Measurements from ENCODE around the gene APP. TPM values are rescaled to one million over a fixed set of nuclear protein-coding genes. Genes with fewer than 3 reads are reported as not detected.
"Not testable (repeated sequence)": the region's sequence is repeated elsewhere in the genome, so short reads cannot be mapped to it uniquely, and the experiment has no call there.

Gene APP
- total and polyA plus RNA-seq, 4 experiments from 2014 or later, result 4.9 to 57.9 (median 34.2) TPM

DNA sequence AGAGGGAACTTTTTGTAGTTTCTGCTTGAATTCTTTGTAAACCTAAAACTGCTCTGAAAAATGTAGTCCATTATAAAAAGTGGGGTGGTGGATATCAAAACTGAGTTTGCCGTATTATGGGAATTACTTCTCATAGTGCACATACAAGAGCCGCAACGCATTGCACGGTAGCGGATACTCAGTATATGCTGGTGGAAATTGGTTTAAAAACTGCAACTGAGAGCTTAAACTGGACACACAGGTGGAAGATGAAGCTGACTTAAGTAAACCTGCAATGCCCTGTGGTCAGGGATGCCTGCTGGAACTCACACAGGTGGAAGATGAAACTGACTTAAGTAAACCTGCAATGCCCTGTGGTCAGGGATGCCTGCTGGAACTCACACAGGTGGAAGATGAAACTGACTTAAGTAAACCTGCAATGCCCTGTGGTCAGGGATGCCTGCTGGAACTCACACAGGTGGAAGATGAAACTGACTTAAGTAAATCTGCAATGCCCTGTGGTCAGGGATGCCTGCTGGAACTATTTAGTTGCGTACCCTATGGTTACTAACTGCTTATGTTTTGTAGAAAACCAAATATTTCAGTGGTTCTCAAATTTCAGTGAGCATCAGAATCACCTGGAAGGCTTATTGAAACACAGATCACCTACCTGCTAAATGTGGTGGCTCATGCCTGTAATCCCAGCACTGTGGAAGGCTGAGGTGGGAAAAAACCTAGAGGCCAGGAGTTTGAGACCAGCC is 147.8 kb downstream of the APP start:
- H3K9me3 ChIP-seq (ENCODE audit: control insufficient read depth in 1 of 2, low read length in 2 of 2); DNase-seq; H3K27me3 Mint-ChIP-seq; H3K4me1 Mint-ChIP-seq; intact Hi-C loops (cut with micrococcal nuclease); H3K4me3 Mint-ChIP-seq; H3K27ac ChIP-seq (ENCODE audit: low read depth, low read length); H3K9me3 Mint-ChIP-seq; H3K4me1 ChIP-seq (ENCODE audit: insufficient read depth, low read length); H3K27ac Mint-ChIP-seq; POLR2A ChIA-PET (ENCODE audit: partially characterized antibody); H3K27me3 ChIP-seq (ENCODE audit: insufficient read depth, low read length); H3K4me3 ChIP-seq (ENCODE audit: low read length in 2 of 2); CTCF ChIA-PET (ENCODE audit: partially characterized antibody); H3K36me3 ChIP-seq (ENCODE audit: insufficient read depth, low read length): not testable (repeated sequence)
- H3K36me3 Mint-ChIP-seq, result peaks cover 15 to 16% of the 10 kb centered on the region in 2 donors

DNA sequence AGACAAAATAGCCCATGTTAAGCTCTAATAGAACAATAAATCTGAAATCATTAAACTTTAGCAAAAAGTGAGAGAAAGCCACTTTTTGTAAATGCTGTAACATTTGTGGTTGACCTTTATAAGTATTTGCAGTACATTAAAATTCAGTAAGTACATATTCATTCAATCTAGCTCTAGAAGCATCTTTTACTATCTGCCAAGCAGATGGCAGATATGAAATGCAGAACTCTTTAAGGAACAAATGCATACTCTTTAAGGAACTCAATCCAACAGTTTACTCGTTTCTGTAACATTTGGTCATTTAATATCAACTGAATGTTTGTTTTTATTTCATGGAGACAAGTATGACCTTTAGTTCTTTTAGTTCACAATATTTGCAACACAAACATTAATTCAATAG is 150.1 kb downstream of the APP start:
- H3K9me3 Mint-ChIP-seq, result no peaks in the 10 kb centered on the region
- H3K36me3 Mint-ChIP-seq, result peaks cover 15 to 16% of the 10 kb centered on the region in 2 donors
- no peak overlapping the region for H3K27ac ChIP-seq (ENCODE audit: low read depth, low read length)
- no peak overlapping the region for H3K4me3 ChIP-seq (ENCODE audit: low read length in 2 of 2)
- H3K4me1 ChIP-seq (ENCODE audit: insufficient read depth, low read length), result no peaks in the 10 kb centered on the region
- H3K4me1 Mint-ChIP-seq, result peaks cover 0 to 4% (median 0%) of the 10 kb centered on the region in 4 donors
- intact Hi-C loops (cut with micrococcal nuclease), result no loop called here
- ChIA-PET POLR2A (ENCODE audit: partially characterized antibody) (no interaction called here), CTCF (ENCODE audit: partially characterized antibody) (no interaction called here)
- no peak for DNase-seq
- no peaks in the 10 kb centered on the region for H3K27me3 Mint-ChIP-seq
- no peaks in the 10 kb centered on the region for H3K36me3 ChIP-seq (ENCODE audit: insufficient read depth, low read length)
- H3K27me3 ChIP-seq (ENCODE audit: insufficient read depth, low read length), result no peaks in the 10 kb centered on the region
- no peak overlapping the region for H3K27ac Mint-ChIP-seq
- H3K4me3 Mint-ChIP-seq, result no peak overlapping the region
- no peaks in the 10 kb centered on the region for H3K9me3 ChIP-seq (ENCODE audit: control insufficient read depth in 1 of 2, low read length in 2 of 2)

GRCh38 chr21:26020081-26020480 is 150.5 kb downstream of the APP start:
- CTCF ChIA-PET (ENCODE audit: partially characterized antibody), result no interaction called here
- no peak overlapping the region for H3K4me3 ChIP-seq (ENCODE audit: low read length in 2 of 2)
- no peaks in the 10 kb centered on the region for H3K36me3 ChIP-seq (ENCODE audit: insufficient read depth, low read length)
- Mint-ChIP-seq H3K4me3 (no peak overlapping the region), H3K27me3 (no peaks in the 10 kb centered on the region), H3K9me3 (no peaks in the 10 kb centered on the region), H3K27ac (no peak overlapping the region), H3K36me3 (peaks cover 15 to 16% of the 10 kb centered on the region in 2 donors), H3K4me1 (peaks cover 0 to 4% (median 0%) of the 10 kb centered on the region in 4 donors)
- intact Hi-C loops (cut with micrococcal nuclease), result no loop called here
- no peaks in the 10 kb centered on the region for H3K4me1 ChIP-seq (ENCODE audit: insufficient read depth, low read length)
- H3K9me3 ChIP-seq (ENCODE audit: control insufficient read depth in 1 of 2, low read length in 2 of 2), result no peaks in the 10 kb centered on the region
- POLR2A ChIA-PET (ENCODE audit: partially characterized antibody), result no interaction called here
- no peak overlapping the region for H3K27ac ChIP-seq (ENCODE audit: low read depth, low read length)
- no peak for DNase-seq
- H3K27me3 ChIP-seq (ENCODE audit: insufficient read depth, low read length), result no peaks in the 10 kb centered on the region

DNA sequence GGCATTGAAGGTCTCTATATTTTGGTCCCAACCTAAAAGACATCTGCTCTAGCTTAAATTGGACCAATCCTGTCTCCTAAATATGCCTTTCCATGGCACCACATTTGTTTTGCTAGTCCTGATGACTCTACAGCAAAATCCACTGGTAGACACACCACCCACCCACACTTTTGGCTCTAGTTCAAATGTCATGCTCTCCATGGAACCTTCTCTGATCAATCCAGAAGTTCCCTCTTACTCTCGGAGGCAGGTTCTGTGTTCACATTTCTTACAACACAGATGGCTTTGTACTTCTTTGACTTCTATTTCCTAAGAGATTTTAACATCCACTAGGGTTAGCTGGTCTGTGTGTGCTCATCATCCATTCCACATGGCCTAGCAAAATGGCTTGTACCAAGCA is 151.3 kb downstream of the APP start:
- intact Hi-C loops (cut with micrococcal nuclease), result no loop called here
- Histone ChIP-seq H3K27ac (ENCODE audit: low read depth, low read length) (no peak overlapping the region), H3K4me1 (ENCODE audit: insufficient read depth, low read length) (no peaks in the 10 kb centered on the region), H3K9me3 (ENCODE audit: control insufficient read depth in 1 of 2, low read length in 2 of 2) (no peaks in the 10 kb centered on the region), H3K4me3 (ENCODE audit: low read length in 2 of 2) (no peak overlapping the region), H3K27me3 (ENCODE audit: insufficient read depth, low read length) (no peaks in the 10 kb centered on the region), H3K36me3 (ENCODE audit: insufficient read depth, low read length) (no peaks in the 10 kb centered on the region)
- H3K4me3 Mint-ChIP-seq, result no peak overlapping the region
- DNase-seq, result no peak
- no peaks in the 10 kb centered on the region for H3K27me3 Mint-ChIP-seq
- no peaks in the 10 kb centered on the region for H3K9me3 Mint-ChIP-seq
- peaks cover 0 to 4% (median 0%) of the 10 kb centered on the region in 4 donors for H3K4me1 Mint-ChIP-seq
- peaks cover 14 to 18% of the 10 kb centered on the region in 2 donors for H3K36me3 Mint-ChIP-seq
- POLR2A ChIA-PET (ENCODE audit: partially characterized antibody), result no interaction called here
- H3K27ac Mint-ChIP-seq, result no peak overlapping the region
- CTCF ChIA-PET (ENCODE audit: partially characterized antibody), result no interaction called here

DNA sequence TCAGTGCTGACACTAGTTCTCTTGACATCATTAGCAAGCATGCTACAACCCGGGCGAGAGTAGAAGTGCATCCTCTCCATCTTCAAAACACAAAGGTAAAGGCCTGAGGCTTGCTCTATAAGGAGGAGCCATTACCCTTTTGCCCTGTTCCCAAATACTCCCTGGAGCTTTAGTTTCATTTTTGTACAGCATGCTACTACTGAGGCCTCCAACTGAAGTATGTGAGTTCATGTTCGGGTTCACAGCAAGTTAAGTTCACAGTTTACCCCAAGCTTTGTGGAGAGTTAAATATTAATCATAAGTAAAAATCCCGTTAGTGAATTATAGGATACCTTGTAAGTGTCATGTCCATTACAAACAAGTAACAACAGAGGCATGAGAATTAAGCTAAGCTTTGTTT is 156.6 kb downstream of the APP start:
- Histone ChIP-seq H3K9me3 (ENCODE audit: control insufficient read depth in 1 of 2, low read length in 2 of 2) (no peaks in the 10 kb centered on the region), H3K4me3 (ENCODE audit: low read length in 2 of 2) (no peak overlapping the region), H3K36me3 (ENCODE audit: insufficient read depth, low read length) (no peaks in the 10 kb centered on the region), H3K27ac (ENCODE audit: low read depth, low read length) (no peak overlapping the region), H3K4me1 (ENCODE audit: insufficient read depth, low read length) (no peaks in the 10 kb centered on the region), H3K27me3 (ENCODE audit: insufficient read depth, low read length) (no peaks in the 10 kb centered on the region)
- ChIA-PET CTCF (ENCODE audit: partially characterized antibody) (no interaction called here), POLR2A (ENCODE audit: partially characterized antibody) (no interaction called here)
- no peaks in the 10 kb centered on the region for H3K27me3 Mint-ChIP-seq
- DNase-seq, result no peak
- H3K9me3 Mint-ChIP-seq, result no peaks in the 10 kb centered on the region
- intact Hi-C loops (cut with micrococcal nuclease), result no loop called here
- no peak overlapping the region for H3K4me3 Mint-ChIP-seq
- no peak overlapping the region for H3K27ac Mint-ChIP-seq
- peaks cover 2 to 4% of the 10 kb centered on the region in 2 donors for H3K36me3 Mint-ChIP-seq
- H3K4me1 Mint-ChIP-seq, result peaks cover 0 to 1% (median 0%) of the 10 kb centered on the region in 4 donors

DNA sequence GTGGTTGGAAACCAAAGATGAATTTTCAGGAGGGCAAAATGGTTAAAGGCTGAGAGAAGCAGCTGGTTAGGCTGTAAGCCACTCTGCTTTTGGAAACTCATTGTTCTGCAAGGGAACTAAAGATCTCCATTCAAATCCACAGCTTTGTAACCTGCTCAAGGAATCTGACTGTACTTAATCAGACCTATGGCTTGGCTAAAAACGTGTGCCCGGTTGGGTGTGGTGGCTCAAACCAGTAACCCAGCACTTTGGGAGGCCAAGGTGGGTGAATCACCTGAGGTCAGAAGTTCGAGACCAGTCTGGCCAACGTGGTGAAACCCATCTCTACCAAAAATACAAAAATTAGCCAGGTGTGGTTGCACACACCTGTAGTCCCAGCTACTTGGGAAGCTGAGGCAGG is 158.1 kb downstream of the APP start:
- CTCF ChIA-PET (ENCODE audit: partially characterized antibody); H3K36me3 Mint-ChIP-seq; DNase-seq; H3K4me1 Mint-ChIP-seq; H3K4me3 Mint-ChIP-seq; POLR2A ChIA-PET (ENCODE audit: partially characterized antibody); H3K27ac ChIP-seq (ENCODE audit: low read depth, low read length); H3K27me3 Mint-ChIP-seq; H3K27me3 ChIP-seq (ENCODE audit: insufficient read depth, low read length); H3K9me3 Mint-ChIP-seq; H3K4me1 ChIP-seq (ENCODE audit: insufficient read depth, low read length); H3K36me3 ChIP-seq (ENCODE audit: insufficient read depth, low read length); intact Hi-C loops (cut with micrococcal nuclease); H3K4me3 ChIP-seq (ENCODE audit: low read length in 2 of 2); H3K9me3 ChIP-seq (ENCODE audit: control insufficient read depth in 1 of 2, low read length in 2 of 2); H3K27ac Mint-ChIP-seq: not testable (repeated sequence)

DNA sequence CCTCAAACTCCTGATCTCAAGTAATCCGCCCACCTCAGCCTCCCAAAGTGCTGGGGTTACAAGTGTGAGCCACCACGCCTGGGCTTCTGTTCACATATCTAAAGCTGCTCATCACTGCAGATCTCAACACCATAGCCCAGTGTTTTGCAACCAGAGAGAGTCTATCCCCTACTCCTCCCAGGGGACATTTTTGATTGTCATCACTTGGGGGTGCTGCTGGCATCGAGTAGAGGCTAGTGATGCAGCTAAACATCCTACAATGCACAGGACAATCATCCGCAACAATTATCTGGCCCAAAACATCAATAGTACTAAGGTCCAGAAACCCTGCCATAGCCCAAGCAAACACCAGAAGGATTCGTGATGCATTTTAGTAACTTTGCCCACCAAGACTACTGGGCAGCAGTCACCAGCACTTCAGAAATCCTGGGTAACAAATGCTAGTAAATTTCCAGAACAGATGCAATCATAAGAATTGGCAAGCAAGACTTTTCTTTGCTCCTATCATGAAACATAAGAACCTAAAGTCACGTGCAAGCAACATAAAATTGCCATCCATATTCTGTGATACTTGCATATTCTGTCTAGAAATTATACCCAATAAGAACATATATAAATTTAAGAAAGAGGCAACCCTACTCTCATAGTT is 159.2 kb downstream of the APP start:
- H3K27ac Mint-ChIP-seq, result no peak overlapping the region
- CTCF ChIA-PET (ENCODE audit: partially characterized antibody), result no interaction called here

More for the DNA sequence above, 159.2 kb downstream of the APP start:
- Histone ChIP-seq H3K27me3 (ENCODE audit: insufficient read depth, low read length) (no peaks in the 10 kb centered on the region), H3K4me1 (ENCODE audit: insufficient read depth, low read length) (no peaks in the 10 kb centered on the region), H3K4me3 (ENCODE audit: low read length in 2 of 2) (no peak overlapping the region), H3K27ac (ENCODE audit: low read depth, low read length) (no peak overlapping the region), H3K36me3 (ENCODE audit: insufficient read depth, low read length) (no peaks in the 10 kb centered on the region), H3K9me3 (ENCODE audit: control insufficient read depth in 1 of 2, low read length in 2 of 2) (no peaks in the 10 kb centered on the region)
- Mint-ChIP-seq H3K27me3 (no peaks in the 10 kb centered on the region), H3K36me3 (peaks cover 0 to 4% of the 10 kb centered on the region in 2 donors), H3K4me1 (peaks cover 0 to 1% (median 0%) of the 10 kb centered on the region in 4 donors), H3K9me3 (no peaks in the 10 kb centered on the region), H3K4me3 (no peak overlapping the region)
- no peak for DNase-seq
- intact Hi-C loops (cut with micrococcal nuclease), result no loop called here
- POLR2A ChIA-PET (ENCODE audit: partially characterized antibody), result no interaction called here
